SK-N-SH (cell line): Measurements from ENCODE around the gene SH3BGR.

Source experiments
- ELF1 ChIP-seq: IDR thresholded peaks from 2 replicates; pipeline ENCODE4 v1.4.0; 2012
- EP300 ChIP-seq, 2 experiments: IDR thresholded peaks; 2 replicates each; pipeline versions ENCODE4 v1.4.0 to v1.6.1; 2012; ENCODE audit warnings: borderline replicate concordance in 1 of 2, low read depth in 1 of 2, low read length in 1 of 2
- EZH2phosphoT487 ChIP-seq: fragments of 200-600 bp; sonication (generic); IDR thresholded peaks from 2 replicates; pipeline ENCODE4 v1.6.1; 2017; ENCODE audit warnings: low read depth, mixed run types, mild to moderate bottlenecking, antibody characterized with exemption, moderate library complexity, borderline replicate concordance
- FOXM1 ChIP-seq: IDR thresholded peaks from 2 replicates; pipeline ENCODE4 v1.4.0; 2012; ENCODE audit warnings: low read depth, mild to moderate bottlenecking
- GABPA ChIP-seq: IDR thresholded peaks from 2 replicates; pipeline ENCODE4 v1.4.0; 2012; ENCODE audit warnings: low read depth, mild to moderate bottlenecking
- POLR2AphosphoS5 ChIP-seq: IDR thresholded peaks from 2 replicates; pipeline ENCODE4 v1.6.1; 2012; ENCODE audit warnings: low read depth, low read length
- RCOR1 ChIP-seq: fragments of 150-350 bp; IDR thresholded peaks from 2 replicates; pipeline ENCODE4 v1.6.1; 2017; ENCODE audit warnings: antibody characterized with exemption, low read length
- RFX5 ChIP-seq: IDR thresholded peaks from 2 replicates; pipeline ENCODE4 v1.6.1; 2012; ENCODE audit warnings: mild to moderate bottlenecking, improper control_type of control experiment, low read length
- SIN3A ChIP-seq: IDR thresholded peaks from 2 replicates; pipeline ENCODE4 v1.6.1; 2012; ENCODE audit warnings: low read depth, mild to moderate bottlenecking, low read length, moderate library complexity, borderline replicate concordance
- TEAD4 ChIP-seq: IDR thresholded peaks from 2 replicates; pipeline ENCODE4 v1.4.0; 2012; ENCODE audit warnings: mild to moderate bottlenecking, borderline replicate concordance; ENCODE audit not compliant: insufficient read depth
- TF ChIP-seq, protein P1 (sequence below): IDR thresholded peaks from 2 replicates; pipeline ENCODE4 v1.6.1; 2012; ENCODE audit warnings: mild to moderate bottlenecking, low read depth, low read length, moderate library complexity
- TF ChIP-seq, protein P2 (sequence below): fragments of 200-600 bp; sonication (generic); IDR thresholded peaks from 2 replicates; pipeline ENCODE4 v1.6.1; 2017; ENCODE audit warnings: antibody characterized with exemption, mild to moderate bottlenecking, moderate library complexity
- TF ChIP-seq, protein P3 (sequence below): IDR thresholded peaks from 2 replicates; pipeline ENCODE4 v1.4.0; 2012; ENCODE audit warnings: low read depth, borderline replicate concordance
- TF ChIP-seq, protein P4 (sequence below): IDR thresholded peaks from 2 replicates; pipeline ENCODE4 v1.4.0; 2012; ENCODE audit warnings: low read depth

DNA sequence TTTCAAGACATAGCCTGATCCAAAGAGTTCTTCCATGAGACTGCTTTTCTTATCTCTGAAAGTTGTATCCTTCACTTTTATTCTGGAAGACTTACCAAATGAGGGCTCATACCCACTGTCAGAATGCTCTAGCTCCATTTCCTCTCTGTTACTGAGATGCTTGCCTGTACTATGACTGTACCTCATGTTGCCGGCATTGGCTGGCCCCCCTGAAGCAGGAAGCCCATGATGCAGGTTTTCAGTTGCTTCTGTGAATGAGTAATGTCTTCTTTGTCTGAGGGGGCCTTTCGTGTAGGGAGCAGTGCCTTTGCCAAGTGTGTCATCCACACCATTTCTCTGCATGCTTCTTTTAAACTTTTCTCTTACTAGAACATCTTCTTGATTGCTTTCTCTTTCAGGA, 45.7 kb upstream of the SH3BGR start:
- TF ChIP-seq, protein P1, sequence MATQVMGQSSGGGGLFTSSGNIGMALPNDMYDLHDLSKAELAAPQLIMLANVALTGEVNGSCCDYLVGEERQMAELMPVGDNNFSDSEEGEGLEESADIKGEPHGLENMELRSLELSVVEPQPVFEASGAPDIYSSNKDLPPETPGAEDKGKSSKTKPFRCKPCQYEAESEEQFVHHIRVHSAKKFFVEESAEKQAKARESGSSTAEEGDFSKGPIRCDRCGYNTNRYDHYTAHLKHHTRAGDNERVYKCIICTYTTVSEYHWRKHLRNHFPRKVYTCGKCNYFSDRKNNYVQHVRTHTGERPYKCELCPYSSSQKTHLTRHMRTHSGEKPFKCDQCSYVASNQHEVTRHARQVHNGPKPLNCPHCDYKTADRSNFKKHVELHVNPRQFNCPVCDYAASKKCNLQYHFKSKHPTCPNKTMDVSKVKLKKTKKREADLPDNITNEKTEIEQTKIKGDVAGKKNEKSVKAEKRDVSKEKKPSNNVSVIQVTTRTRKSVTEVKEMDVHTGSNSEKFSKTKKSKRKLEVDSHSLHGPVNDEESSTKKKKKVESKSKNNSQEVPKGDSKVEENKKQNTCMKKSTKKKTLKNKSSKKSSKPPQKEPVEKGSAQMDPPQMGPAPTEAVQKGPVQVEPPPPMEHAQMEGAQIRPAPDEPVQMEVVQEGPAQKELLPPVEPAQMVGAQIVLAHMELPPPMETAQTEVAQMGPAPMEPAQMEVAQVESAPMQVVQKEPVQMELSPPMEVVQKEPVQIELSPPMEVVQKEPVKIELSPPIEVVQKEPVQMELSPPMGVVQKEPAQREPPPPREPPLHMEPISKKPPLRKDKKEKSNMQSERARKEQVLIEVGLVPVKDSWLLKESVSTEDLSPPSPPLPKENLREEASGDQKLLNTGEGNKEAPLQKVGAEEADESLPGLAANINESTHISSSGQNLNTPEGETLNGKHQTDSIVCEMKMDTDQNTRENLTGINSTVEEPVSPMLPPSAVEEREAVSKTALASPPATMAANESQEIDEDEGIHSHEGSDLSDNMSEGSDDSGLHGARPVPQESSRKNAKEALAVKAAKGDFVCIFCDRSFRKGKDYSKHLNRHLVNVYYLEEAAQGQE = no peak
- TF ChIP-seq RCOR1 = no peak
- TF ChIP-seq, protein P2, sequence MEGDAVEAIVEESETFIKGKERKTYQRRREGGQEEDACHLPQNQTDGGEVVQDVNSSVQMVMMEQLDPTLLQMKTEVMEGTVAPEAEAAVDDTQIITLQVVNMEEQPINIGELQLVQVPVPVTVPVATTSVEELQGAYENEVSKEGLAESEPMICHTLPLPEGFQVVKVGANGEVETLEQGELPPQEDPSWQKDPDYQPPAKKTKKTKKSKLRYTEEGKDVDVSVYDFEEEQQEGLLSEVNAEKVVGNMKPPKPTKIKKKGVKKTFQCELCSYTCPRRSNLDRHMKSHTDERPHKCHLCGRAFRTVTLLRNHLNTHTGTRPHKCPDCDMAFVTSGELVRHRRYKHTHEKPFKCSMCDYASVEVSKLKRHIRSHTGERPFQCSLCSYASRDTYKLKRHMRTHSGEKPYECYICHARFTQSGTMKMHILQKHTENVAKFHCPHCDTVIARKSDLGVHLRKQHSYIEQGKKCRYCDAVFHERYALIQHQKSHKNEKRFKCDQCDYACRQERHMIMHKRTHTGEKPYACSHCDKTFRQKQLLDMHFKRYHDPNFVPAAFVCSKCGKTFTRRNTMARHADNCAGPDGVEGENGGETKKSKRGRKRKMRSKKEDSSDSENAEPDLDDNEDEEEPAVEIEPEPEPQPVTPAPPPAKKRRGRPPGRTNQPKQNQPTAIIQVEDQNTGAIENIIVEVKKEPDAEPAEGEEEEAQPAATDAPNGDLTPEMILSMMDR = no peak
- no peak for TF ChIP-seq RFX5
- TF ChIP-seq EP300 (IDR thresholded peaks at IDR 0.05; ENCODE audit: borderline replicate concordance in 1 of 2, low read depth in 1 of 2, low read length in 1 of 2) = no peak
- no peak for TF ChIP-seq FOXM1
- no peak for TF ChIP-seq POLR2AphosphoS5
- TF ChIP-seq, protein P3, sequence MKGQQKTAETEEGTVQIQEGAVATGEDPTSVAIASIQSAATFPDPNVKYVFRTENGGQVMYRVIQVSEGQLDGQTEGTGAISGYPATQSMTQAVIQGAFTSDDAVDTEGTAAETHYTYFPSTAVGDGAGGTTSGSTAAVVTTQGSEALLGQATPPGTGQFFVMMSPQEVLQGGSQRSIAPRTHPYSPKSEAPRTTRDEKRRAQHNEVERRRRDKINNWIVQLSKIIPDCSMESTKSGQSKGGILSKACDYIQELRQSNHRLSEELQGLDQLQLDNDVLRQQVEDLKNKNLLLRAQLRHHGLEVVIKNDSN = no peak
- TF ChIP-seq ELF1 = no peak
- no peak for TF ChIP-seq GABPA
- TF ChIP-seq SIN3A = no peak
- TF ChIP-seq, protein P4, sequence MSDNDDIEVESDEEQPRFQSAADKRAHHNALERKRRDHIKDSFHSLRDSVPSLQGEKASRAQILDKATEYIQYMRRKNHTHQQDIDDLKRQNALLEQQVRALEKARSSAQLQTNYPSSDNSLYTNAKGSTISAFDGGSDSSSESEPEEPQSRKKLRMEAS = no peak
- no peak for TF ChIP-seq TEAD4
- no peak for TF ChIP-seq EZH2phosphoT487
